Astrocyte (in vitro differentiated cells and primary cell): ENCODE data around the gene USP9X. TPM values are rescaled to one million over a fixed set of nuclear protein-coding genes. Genes with fewer than 3 reads are reported as not detected.

Experiments used
- DNase-seq: peaks from one replicate; pipeline ENCODE4 v3.0.0-alpha.2; 2010; ENCODE audit warnings: low read depth
- FAIRE-seq: peaks from 2 replicates; lab custom pipeline; 2011; peaks lifted over from hg19 to GRCh38; lab: Jason Lieb, UNC
- H2AFZ ChIP-seq: 2 replicates; pipeline ENCODE4 v1.6.0; 2012; ENCODE audit warnings: low read depth, low read length, inconsistent platforms
- H3K27ac ChIP-seq: 2 replicates; pipeline ENCODE4 v1.5.1; 2011; ENCODE audit warnings: low read depth, low read length, inconsistent platforms
- H3K27me3 ChIP-seq: 2 replicates; pipeline ENCODE4 v1.6.0; 2011; ENCODE audit warnings: low read length, inconsistent platforms; ENCODE audit not compliant: insufficient read depth
- H3K36me3 ChIP-seq: 2 replicates; pipeline ENCODE4 v1.5.1; 2011; ENCODE audit warnings: low read length, inconsistent platforms; ENCODE audit not compliant: insufficient read depth
- H3K4me1 ChIP-seq: 2 replicates; pipeline ENCODE4 v1.5.1; 2011; ENCODE audit warnings: low read length, inconsistent platforms; ENCODE audit not compliant: insufficient read depth
- H3K4me2 ChIP-seq: 2 replicates; pipeline ENCODE4 v1.6.0; 2012; ENCODE audit warnings: low read length, inconsistent platforms
- H3K4me3 ChIP-seq: 2 replicates; pipeline ENCODE4 v1.5.1; 2011; ENCODE audit warnings: low read depth, mild to moderate bottlenecking, low read length, inconsistent platforms; ENCODE audit not compliant: insufficient read depth
- H3K79me2 ChIP-seq: 2 replicates; pipeline ENCODE4 v1.6.0; 2012; ENCODE audit warnings: mild to moderate bottlenecking, low read length, inconsistent platforms; ENCODE audit not compliant: insufficient read depth
- H3K9ac ChIP-seq: 2 replicates; pipeline ENCODE4 v1.6.0; 2012; ENCODE audit warnings: mild to moderate bottlenecking, low read length, inconsistent platforms
- H3K9me3 ChIP-seq: 2 replicates; pipeline ENCODE4 v1.5.1; 2012; ENCODE audit warnings: low read depth, mild to moderate bottlenecking, low read length, inconsistent platforms; ENCODE audit not compliant: insufficient read depth
- H4K20me1 ChIP-seq: 2 replicates; pipeline ENCODE4 v1.6.0; 2012; ENCODE audit warnings: low read length, inconsistent platforms; ENCODE audit not compliant: insufficient read depth
- H3K27ac Mint-ChIP-seq: one replicate; pipeline ENCODE4 v1.8.0; 2021; ENCODE audit warnings: mild to moderate bottlenecking, mixed read lengths; ENCODE audit not compliant: unreplicated experiment
- H3K27me3 Mint-ChIP-seq: one replicate; pipeline ENCODE4 v1.8.0; 2021; ENCODE audit warnings: low read depth, mixed read lengths; ENCODE audit not compliant: unreplicated experiment
- H3K36me3 Mint-ChIP-seq: one replicate; pipeline ENCODE4 v1.8.0; 2021; ENCODE audit warnings: low read depth, mixed read lengths; ENCODE audit not compliant: unreplicated experiment
- H3K4me1 Mint-ChIP-seq: one replicate; pipeline ENCODE4 v1.8.0; 2021; ENCODE audit warnings: low read depth, mixed read lengths; ENCODE audit not compliant: unreplicated experiment
- H3K4me3 Mint-ChIP-seq: one replicate; pipeline ENCODE4 v1.8.0; 2021; ENCODE audit warnings: mild to moderate bottlenecking, moderate library complexity, mixed read lengths; ENCODE audit not compliant: unreplicated experiment
- H3K9me3 Mint-ChIP-seq: one replicate; pipeline ENCODE4 v1.8.0; 2021; ENCODE audit warnings: mild to moderate bottlenecking, mixed read lengths; ENCODE audit not compliant: unreplicated experiment
- EZH2 ChIP-seq: IDR thresholded peaks from 2 replicates; pipeline ENCODE4 v1.6.1; 2012; ENCODE audit warnings: mild to moderate bottlenecking, low read length, inconsistent platforms; ENCODE audit not compliant: insufficient read depth
- total RNA-seq: library from RNA; stranded (reverse); gene quantifications from 2 replicates; pipeline ENCODE4 v1.2.1, GENCODE V29; 2021
- TF ChIP-seq, protein P1 (sequence below): IDR thresholded peaks from 2 replicates; pipeline ENCODE4 v1.5.1; 2011; ENCODE audit warnings: low read depth, mild to moderate bottlenecking, inconsistent platforms, low read length, moderate library complexity; ENCODE audit not compliant: insufficient read depth

The USP9X gene
- total RNA-seq, 1 donor from 2014 or later, result 112 TPM

DNA sequence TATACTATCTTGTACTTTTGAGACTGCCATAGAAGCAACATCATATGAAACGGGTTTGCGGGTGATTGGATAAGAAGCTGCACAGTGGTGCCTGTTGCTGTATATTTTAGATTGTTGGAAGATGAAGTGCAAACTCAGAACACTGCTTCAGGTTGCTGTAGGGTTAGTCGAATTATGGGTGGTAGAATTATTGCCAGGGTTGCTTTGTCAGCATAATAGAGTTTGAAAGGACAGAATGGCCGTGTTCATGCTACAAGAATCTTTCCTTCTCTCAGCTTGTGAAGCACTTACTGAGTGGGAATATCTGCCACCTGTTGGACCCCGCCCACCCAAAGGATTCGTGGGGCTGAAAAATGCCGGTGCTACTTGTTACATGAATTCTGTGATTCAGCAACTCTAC lies 115.5 kb downstream of the USP9X start:
- no peak for DNase-seq

DNA sequence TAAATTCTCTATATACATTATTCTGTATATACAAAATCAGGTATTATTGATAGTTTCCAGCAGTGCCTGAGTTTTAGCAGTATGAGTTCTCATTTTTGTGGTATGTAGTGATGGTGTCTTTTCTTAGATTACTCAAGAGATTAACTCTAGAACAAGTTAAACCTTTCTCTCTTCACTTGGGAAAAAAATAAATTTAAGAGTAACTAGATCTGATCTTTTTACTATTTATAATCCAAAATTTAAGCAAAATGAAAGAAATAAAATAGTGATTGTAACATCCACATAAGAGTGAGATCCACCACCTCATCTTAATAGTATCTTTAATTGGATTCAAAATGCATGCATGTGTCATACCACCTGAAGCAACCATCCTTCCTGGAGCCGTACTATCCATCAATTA lies 124.6 kb downstream of the USP9X start:
- H3K36me3 Mint-ChIP-seq, result peaks cover 20% of the 10 kb centered on the region
- DNase-seq (no peak), FAIRE-seq (peak; percentile 68)
- H3K27me3 Mint-ChIP-seq, result no peaks in the 10 kb centered on the region
- H3K79me2 ChIP-seq, result no peaks in the 10 kb centered on the region
- no peak overlapping the region for H2AFZ ChIP-seq
- H3K4me1 ChIP-seq, result no peaks in the 10 kb centered on the region
- no peaks in the 10 kb centered on the region for H4K20me1 ChIP-seq
- no peak overlapping the region for H3K4me3 Mint-ChIP-seq
- H3K4me1 Mint-ChIP-seq, result no peaks in the 10 kb centered on the region
- no peak overlapping the region for H3K4me3 ChIP-seq
- H3K9me3 Mint-ChIP-seq, result no peaks in the 10 kb centered on the region
- TF ChIP-seq, protein P1, sequence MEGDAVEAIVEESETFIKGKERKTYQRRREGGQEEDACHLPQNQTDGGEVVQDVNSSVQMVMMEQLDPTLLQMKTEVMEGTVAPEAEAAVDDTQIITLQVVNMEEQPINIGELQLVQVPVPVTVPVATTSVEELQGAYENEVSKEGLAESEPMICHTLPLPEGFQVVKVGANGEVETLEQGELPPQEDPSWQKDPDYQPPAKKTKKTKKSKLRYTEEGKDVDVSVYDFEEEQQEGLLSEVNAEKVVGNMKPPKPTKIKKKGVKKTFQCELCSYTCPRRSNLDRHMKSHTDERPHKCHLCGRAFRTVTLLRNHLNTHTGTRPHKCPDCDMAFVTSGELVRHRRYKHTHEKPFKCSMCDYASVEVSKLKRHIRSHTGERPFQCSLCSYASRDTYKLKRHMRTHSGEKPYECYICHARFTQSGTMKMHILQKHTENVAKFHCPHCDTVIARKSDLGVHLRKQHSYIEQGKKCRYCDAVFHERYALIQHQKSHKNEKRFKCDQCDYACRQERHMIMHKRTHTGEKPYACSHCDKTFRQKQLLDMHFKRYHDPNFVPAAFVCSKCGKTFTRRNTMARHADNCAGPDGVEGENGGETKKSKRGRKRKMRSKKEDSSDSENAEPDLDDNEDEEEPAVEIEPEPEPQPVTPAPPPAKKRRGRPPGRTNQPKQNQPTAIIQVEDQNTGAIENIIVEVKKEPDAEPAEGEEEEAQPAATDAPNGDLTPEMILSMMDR, result no peak
- no peak for TF ChIP-seq EZH2
- no peak overlapping the region for H3K4me2 ChIP-seq
- H3K9ac ChIP-seq, result no peak overlapping the region
- H3K27me3 ChIP-seq, result no peaks in the 10 kb centered on the region
- H3K9me3 ChIP-seq, result no peaks in the 10 kb centered on the region
- no peak overlapping the region for H3K27ac ChIP-seq
- no peak overlapping the region for H3K27ac Mint-ChIP-seq
- H3K36me3 ChIP-seq, result peaks cover 5% of the 10 kb centered on the region

More for the DNA sequence above, 115.5 kb downstream of the USP9X start:
- H3K4me1 ChIP-seq, result no peaks in the 10 kb centered on the region
- no peaks in the 10 kb centered on the region for H3K27me3 Mint-ChIP-seq
- peaks cover 10% of the 10 kb centered on the region for H3K36me3 Mint-ChIP-seq
- H3K9me3 Mint-ChIP-seq, result no peaks in the 10 kb centered on the region
- peak; percentile 88 for FAIRE-seq
- H3K4me3 Mint-ChIP-seq, result no peak overlapping the region
- TF ChIP-seq, protein P1, result no peak
- TF ChIP-seq EZH2, result no peak
- H3K9ac ChIP-seq, result no peak overlapping the region
- no peaks in the 10 kb centered on the region for H3K4me1 Mint-ChIP-seq
- H3K27me3 ChIP-seq, result no peaks in the 10 kb centered on the region
- H3K36me3 ChIP-seq, result peaks cover 13% of the 10 kb centered on the region
- H3K4me3 ChIP-seq, result no peak overlapping the region
- H3K4me2 ChIP-seq, result no peak overlapping the region
- no peaks in the 10 kb centered on the region for H4K20me1 ChIP-seq
- H3K79me2 ChIP-seq, result no peaks in the 10 kb centered on the region
- no peak overlapping the region for H3K27ac ChIP-seq
- no peaks in the 10 kb centered on the region for H3K9me3 ChIP-seq
- no peak overlapping the region for H2AFZ ChIP-seq
- H3K27ac Mint-ChIP-seq, result no peak overlapping the region

DNA sequence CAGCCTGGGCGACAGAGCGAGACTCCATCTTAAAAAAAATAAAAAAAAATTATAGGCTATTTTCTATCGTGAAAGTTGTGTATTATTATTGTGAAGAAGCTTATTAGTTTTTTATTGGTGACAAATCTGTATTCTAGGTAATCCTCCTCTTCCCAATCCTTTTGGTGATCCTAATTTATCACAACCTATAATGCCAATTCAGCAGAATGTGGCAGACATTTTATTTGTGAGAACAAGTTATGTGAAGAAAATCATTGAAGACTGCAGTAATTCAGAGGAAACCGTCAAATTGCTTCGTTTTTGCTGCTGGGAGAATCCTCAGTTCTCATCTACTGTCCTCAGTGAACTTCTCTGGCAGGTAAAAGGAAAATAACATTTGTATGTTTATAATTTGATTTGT lies 139.4 kb downstream of the USP9X start:
- peak; percentile 9 for FAIRE-seq
- H3K36me3 Mint-ChIP-seq, result peaks cover 9% of the 10 kb centered on the region

More for the DNA sequence above, 139.4 kb downstream of the USP9X start:
- H3K4me1 ChIP-seq, result no peaks in the 10 kb centered on the region
- H3K4me2 ChIP-seq, result no peak overlapping the region
- H3K4me3 Mint-ChIP-seq, result no peak overlapping the region
- H3K4me1 Mint-ChIP-seq, result peaks cover 7% of the 10 kb centered on the region
- H3K79me2 ChIP-seq, result no peaks in the 10 kb centered on the region
- H3K9me3 ChIP-seq, result no peaks in the 10 kb centered on the region
- no peaks in the 10 kb centered on the region for H3K9me3 Mint-ChIP-seq
- no peak overlapping the region for H3K27ac ChIP-seq
- no peak for TF ChIP-seq EZH2
- TF ChIP-seq, protein P1, result no peak
- no peaks in the 10 kb centered on the region for H3K27me3 Mint-ChIP-seq
- no peak overlapping the region for H3K27ac Mint-ChIP-seq
- H4K20me1 ChIP-seq, result peaks cover 4% of the 10 kb centered on the region
- H2AFZ ChIP-seq, result no peak overlapping the region
- H3K27me3 ChIP-seq, result no peaks in the 10 kb centered on the region
- DNase-seq, result no peak
- no peak overlapping the region for H3K4me3 ChIP-seq
- peaks cover 28% of the 10 kb centered on the region for H3K36me3 ChIP-seq
- H3K9ac ChIP-seq, result no peak overlapping the region
